Body of pancreas (tissue), 4 donors: ENCODE measurements around the gene MTMR2. TPM values are rescaled to one million over a fixed set of nuclear protein-coding genes. Genes with fewer than 3 reads are reported as not detected.

Experiments used
- ATAC-seq: fragments of 150-250 bp; one replicate; pipeline ENCODE4 v1.9.1; 2016
- DNase-seq, 4 donors: peaks; one replicate each; pipeline ENCODE4 v3.0.0-alpha.2; 2019
- H3K27ac ChIP-seq, 4 donors: fragments of 200-600 bp; sonication (generic); 1 replicate in 3 of 4; 2 replicates in 1 of 4; pipeline versions ENCODE4 v1.5.1 to v1.6.1; 2016 to 2019; ENCODE audit warnings: mild to moderate bottlenecking in 1 of 4, mixed read lengths in 1 of 4, moderate library complexity in 1 of 4
- H3K27me3 ChIP-seq, 2 donors: fragments of 200-600 bp; sonication (generic); one replicate each; pipeline ENCODE4 v1.6.0; 2016; ENCODE audit warnings: mild to moderate bottlenecking in 1 of 2
- H3K36me3 ChIP-seq, 2 donors: fragments of 200-600 bp; sonication (generic); replicated peaks in 1 of 2; 2 replicates each; pipeline ENCODE4 v1.5.1; 2016; ENCODE audit warnings: low read depth in 2 of 2; ENCODE audit not compliant: insufficient read depth in 1 of 2
- H3K4me1 ChIP-seq: fragments of 200-600 bp; sonication (generic); one replicate; pipeline ENCODE4 v1.6.0; 2016
- H3K4me3 ChIP-seq, 2 donors: fragments of 200-600 bp; sonication (generic); 1 replicate in 1 of 2; 2 replicates in 1 of 2; pipeline ENCODE4 v1.5.1; 2016 to 2019
- H3K9me3 ChIP-seq, 3 donors: fragments of 200-600 bp; sonication (generic); 1 replicate in 2 of 3; 2 replicates in 1 of 3; pipeline ENCODE4 v1.5.1; 2016
- POLR2A ChIP-seq, 3 donors: fragments of 450-650 bp; IDR thresholded peaks; one replicate each; pipeline ENCODE4 v1.6.1; 2016; ENCODE audit warnings: antibody characterized with exemption in 3 of 3, mild to moderate bottlenecking in 2 of 3
- WGBS, 2 donors: methylation state at CpG; one replicate each; pipeline ENCODE4 v1.1.5; 2017; 5-methylcytosine and 5-hydroxymethylcytosine counted together
- intact Hi-C: fragments of 100-400 bp; cut with DNase I; formaldehyde crosslinking; loops from one replicate; pipeline ENCODE4 v1.15.1; 2023
- total RNA-seq, 2 donors: library from RNA; depleted of rRNA; stranded (reverse); fragments of >200 nt; gene quantifications; one replicate each; pipeline ENCODE4 v1.1.0, GENCODE V29; 2016
- TF ChIP-seq, protein P1 (sequence below), 7 experiments: fragments of 450-650 bp in 4 of 7; fragments of 200-600 bp in 3 of 7; sonication (generic) in 3 of 7; IDR thresholded peaks; one replicate each; pipeline ENCODE4 v1.5.1; 2016 to 2019; ENCODE audit warnings: antibody characterized with exemption in 7 of 7

The MTMR2 gene
- total RNA-seq, 2 donors from 2014 or later = 6.9 to 14.5 TPM

DNA sequence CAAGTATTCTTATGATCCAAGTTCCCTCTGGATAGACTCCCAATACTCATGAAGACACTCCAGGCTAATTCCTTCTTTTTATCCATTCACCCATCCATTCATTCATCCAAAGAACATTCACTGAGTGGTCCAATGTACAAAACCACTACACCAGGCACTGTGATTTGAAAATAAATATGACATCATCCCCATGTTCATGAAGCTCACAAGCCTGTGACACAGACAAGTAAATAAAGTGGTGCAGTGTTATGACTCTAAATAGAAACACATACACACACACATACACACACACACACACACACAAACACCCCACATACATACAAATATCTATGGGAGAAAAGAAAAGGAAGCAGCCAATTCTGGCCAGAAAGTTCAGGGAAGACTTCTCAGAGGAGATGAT is 35.5 kb downstream of the MTMR2 start:
- Histone ChIP-seq H3K4me3 (no peak overlapping the region), H3K27ac (no peak overlapping the region), H3K4me1 (no peaks in the 10 kb centered on the region), H3K27me3 (no peaks in the 10 kb centered on the region), H3K36me3 (no peaks in the 10 kb centered on the region), H3K9me3 (no peaks in the 10 kb centered on the region)
- no peak for ATAC-seq
- no peak for TF ChIP-seq POLR2A (IDR thresholded peaks at IDR 0.05)
- TF ChIP-seq, protein P1, sequence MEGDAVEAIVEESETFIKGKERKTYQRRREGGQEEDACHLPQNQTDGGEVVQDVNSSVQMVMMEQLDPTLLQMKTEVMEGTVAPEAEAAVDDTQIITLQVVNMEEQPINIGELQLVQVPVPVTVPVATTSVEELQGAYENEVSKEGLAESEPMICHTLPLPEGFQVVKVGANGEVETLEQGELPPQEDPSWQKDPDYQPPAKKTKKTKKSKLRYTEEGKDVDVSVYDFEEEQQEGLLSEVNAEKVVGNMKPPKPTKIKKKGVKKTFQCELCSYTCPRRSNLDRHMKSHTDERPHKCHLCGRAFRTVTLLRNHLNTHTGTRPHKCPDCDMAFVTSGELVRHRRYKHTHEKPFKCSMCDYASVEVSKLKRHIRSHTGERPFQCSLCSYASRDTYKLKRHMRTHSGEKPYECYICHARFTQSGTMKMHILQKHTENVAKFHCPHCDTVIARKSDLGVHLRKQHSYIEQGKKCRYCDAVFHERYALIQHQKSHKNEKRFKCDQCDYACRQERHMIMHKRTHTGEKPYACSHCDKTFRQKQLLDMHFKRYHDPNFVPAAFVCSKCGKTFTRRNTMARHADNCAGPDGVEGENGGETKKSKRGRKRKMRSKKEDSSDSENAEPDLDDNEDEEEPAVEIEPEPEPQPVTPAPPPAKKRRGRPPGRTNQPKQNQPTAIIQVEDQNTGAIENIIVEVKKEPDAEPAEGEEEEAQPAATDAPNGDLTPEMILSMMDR (IDR thresholded peaks at IDR 0.05) = no peak
- intact Hi-C loops = no loop called here
- DNase-seq = no peak

DNA sequence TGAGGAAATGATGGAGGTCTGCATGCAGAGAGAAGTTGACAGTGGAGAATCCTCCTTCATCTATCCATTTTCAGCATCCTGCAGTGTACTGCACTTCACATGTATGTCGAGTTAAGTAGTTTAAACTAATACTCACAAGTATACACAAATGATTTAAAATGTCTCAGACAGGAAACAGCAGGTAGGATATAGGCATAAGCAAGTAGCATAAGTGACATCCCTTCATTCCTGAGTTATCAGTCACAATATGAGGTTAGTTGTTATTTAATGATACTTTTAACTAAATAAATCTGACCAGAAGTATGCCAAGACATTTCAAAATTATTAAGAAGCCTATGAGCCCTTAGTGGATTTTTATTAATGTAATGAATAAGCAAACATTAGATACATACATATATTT is 37.4 kb downstream of the MTMR2 start:
- Histone ChIP-seq H3K27me3 (no peaks in the 10 kb centered on the region), H3K36me3 (no peaks in the 10 kb centered on the region), H3K27ac (no peak overlapping the region), H3K4me3 (no peak overlapping the region), H3K9me3 (no peaks in the 10 kb centered on the region), H3K4me1 (no peaks in the 10 kb centered on the region)
- DNase-seq (no peak), ATAC-seq (no peak)
- TF ChIP-seq, protein P1 (IDR thresholded peaks at IDR 0.05) = no peak
- no peak for TF ChIP-seq POLR2A (IDR thresholded peaks at IDR 0.05)
- WGBS, 2 donors = 67 to 68% methylated on average over 1 of the region's 1 CpG
- intact Hi-C loops = no loop called here

DNA sequence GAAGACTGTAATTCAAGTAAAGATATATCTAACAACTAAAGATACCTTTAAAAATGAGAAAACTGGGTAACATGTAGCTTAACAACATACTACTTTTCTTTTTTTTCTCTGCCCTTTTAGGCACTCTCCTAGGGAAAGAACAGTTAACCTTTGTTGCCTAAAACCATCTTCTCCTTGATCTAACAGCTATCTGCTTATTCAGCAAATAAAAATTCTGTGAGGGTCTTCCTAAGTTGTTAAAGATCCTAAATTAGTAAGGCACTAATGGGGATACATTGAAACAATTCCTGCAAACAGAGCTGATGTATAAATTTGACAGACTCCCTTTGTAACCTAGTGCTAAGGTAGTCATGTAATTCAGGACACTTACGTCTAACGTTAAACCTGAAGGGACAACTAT is 39.1 kb downstream of the MTMR2 start:
- Histone ChIP-seq H3K36me3 (no peaks in the 10 kb centered on the region), H3K27ac (no peak overlapping the region), H3K9me3 (no peaks in the 10 kb centered on the region), H3K4me3 (no peak overlapping the region), H3K27me3 (no peaks in the 10 kb centered on the region), H3K4me1 (no peaks in the 10 kb centered on the region)
- ATAC-seq (no peak), DNase-seq (no peak)
- WGBS, 2 donors = 88 to 97% methylated on average over 2 of the region's 2 CpGs
- intact Hi-C loops = no loop called here
- TF ChIP-seq, protein P1 (IDR thresholded peaks at IDR 0.05) = no peak
- no peak for TF ChIP-seq POLR2A (IDR thresholded peaks at IDR 0.05)

GRCh38 chr11:95884376-95884775 is 39.5 kb downstream of the MTMR2 start:
- H3K4me3 ChIP-seq = no peak overlapping the region
- WGBS, 2 donors = 87 to 89% methylated on average over 1 of the region's 1 CpG
- H3K27me3 ChIP-seq = no peaks in the 10 kb centered on the region
- H3K36me3 ChIP-seq = no peaks in the 10 kb centered on the region
- DNase-seq (no peak), ATAC-seq (no peak)
- intact Hi-C loops = no loop called here
- H3K27ac ChIP-seq = no peak overlapping the region
- H3K4me1 ChIP-seq = no peaks in the 10 kb centered on the region
- TF ChIP-seq, protein P1 (IDR thresholded peaks at IDR 0.05) = no peak
- no peak for TF ChIP-seq POLR2A (IDR thresholded peaks at IDR 0.05)
- H3K9me3 ChIP-seq = no peaks in the 10 kb centered on the region

- Histone ChIP-seq H3K27ac (no peak overlapping the region), H3K4me3 (no peak overlapping the region), H3K27me3 (no peaks in the 10 kb centered on the region), H3K9me3 (no peaks in the 10 kb centered on the region), H3K4me1 (no peaks in the 10 kb centered on the region), H3K36me3 (no peaks in the 10 kb centered on the region)
- TF ChIP-seq, protein P1 (IDR thresholded peaks at IDR 0.05) = no peak
- TF ChIP-seq POLR2A (IDR thresholded peaks at IDR 0.05) = no peak
- intact Hi-C loops = no loop called here
- ATAC-seq (no peak), DNase-seq (no peak)
- 86 to 91% methylated on average over 1 of the region's 1 CpG for WGBS, 2 donors
These were observed 40.5 kb downstream of the MTMR2 start for GRCh38 chr11:95883381-95883780.
